IMR-90 (cell line): ENCODE results near the gene DMRT2. TPM values are rescaled to one million over a fixed set of nuclear protein-coding genes. Genes with fewer than 3 reads are reported as not detected.

Experiments
- ATAC-seq: fragments of 200-7000 bp; cut with Tn5 transposase; 2 replicates; pipeline ENCODE4 v1.9.1; 2020; ENCODE audit warnings: low read depth, mild to moderate bottlenecking, moderate library complexity
- BruUV-seq: library from RNA; stranded (reverse); fragments of 400-500 nt; replicated peaks from 2 replicates; lab custom pipeline; 2021; lab: Mats Ljungman, UMichigan
- CTCF ChIA-PET: fragments of 300-600 bp; formaldehyde crosslinking; extraction: SDS; loops from one replicate; lab custom pipeline; 2021; ENCODE audit warnings: antibody characterized with exemption; lab: Yijun Ruan, JAX
- POLR2A ChIA-PET: fragments of 300-600 bp; sonication (Branson Sonifier 250); formaldehyde crosslinking; loops from one replicate; lab custom pipeline; 2022; ENCODE audit warnings: antibody characterized with exemption; ENCODE audit not compliant: unreplicated experiment; lab: Charles Lee
- DNase-seq: peaks from one replicate; pipeline ENCODE4 v3.0.0; 2013
- H2AFZ ChIP-seq: replicated peaks from 2 replicates; pipeline ENCODE3; 2013; ENCODE audit warnings: low read length, mild to moderate bottlenecking; ENCODE audit not compliant: poor library complexity
- H2AK5ac ChIP-seq: 2 replicates; pipeline ENCODE4 v1.6.1; 2013; ENCODE audit warnings: low read depth, low read length, inconsistent platforms
- H2AK9ac ChIP-seq: replicated peaks from 2 replicates; pipeline ENCODE3; 2013; ENCODE audit warnings: mild to moderate bottlenecking, low read depth, low read length, moderate library complexity; ENCODE audit not compliant: poor library complexity
- H2BK120ac ChIP-seq: 2 replicates; pipeline ENCODE4 v1.6.1; 2013; ENCODE audit warnings: low read depth, low read length, inconsistent platforms
- H2BK15ac ChIP-seq: 3 replicates; pipeline ENCODE4 v1.6.1; 2013; ENCODE audit warnings: low read depth, low read length, inconsistent platforms
- H2BK20ac ChIP-seq: 2 replicates; pipeline ENCODE4 v1.6.1; 2013; ENCODE audit warnings: low read depth, mild to moderate bottlenecking, inconsistent platforms, low read length, moderate library complexity
- H2BK5ac ChIP-seq: 2 replicates; pipeline ENCODE4 v1.6.1; 2013; ENCODE audit warnings: mild to moderate bottlenecking, low read depth, low read length, inconsistent platforms; ENCODE audit not compliant: poor library complexity, severe bottlenecking
- H3K14ac ChIP-seq: replicated peaks from 2 replicates; pipeline ENCODE4 v1.6.1; 2013; ENCODE audit warnings: low read depth, low read length, inconsistent platforms
- H3K18ac ChIP-seq: 2 replicates; pipeline ENCODE4 v1.6.1; 2013; ENCODE audit warnings: low read depth, low read length, control low read depth
- H3K23ac ChIP-seq: 2 replicates; pipeline ENCODE4 v1.6.1; 2013; ENCODE audit warnings: low read depth, low read length, inconsistent platforms
- H3K27ac ChIP-seq: 2 replicates; pipeline ENCODE4 v1.5.1; 2013; ENCODE audit warnings: mild to moderate bottlenecking, control low read depth, low read length; ENCODE audit not compliant: insufficient read depth
- H3K27me3 ChIP-seq: 2 replicates; pipeline ENCODE4 v1.6.1; 2013; ENCODE audit warnings: low read length; ENCODE audit not compliant: control insufficient read depth, insufficient read depth
- H3K36me3 ChIP-seq: 2 replicates; pipeline ENCODE4 v1.6.1; 2013; ENCODE audit warnings: low read length, mixed read lengths; ENCODE audit not compliant: control insufficient read depth, insufficient read depth
- H3K4ac ChIP-seq: 2 replicates; pipeline ENCODE4 v1.6.1; 2013; ENCODE audit warnings: low read depth, low read length, inconsistent platforms
- H3K4me1 ChIP-seq: 2 replicates; pipeline ENCODE4 v1.6.1; 2013; ENCODE audit warnings: low read length, mixed read lengths; ENCODE audit not compliant: control insufficient read depth, insufficient read depth
- H3K4me2 ChIP-seq: 2 replicates; pipeline ENCODE4 v1.6.1; 2013; ENCODE audit warnings: low read depth, mild to moderate bottlenecking, control low read depth, low read length, moderate library complexity
- H3K4me3 ChIP-seq: 2 replicates; pipeline ENCODE4 v1.5.1; 2013; ENCODE audit warnings: low read depth, mild to moderate bottlenecking, control low read depth, low read length, moderate library complexity; ENCODE audit not compliant: insufficient read depth
- H3K56ac ChIP-seq: 2 replicates; pipeline ENCODE4 v1.6.1; 2013; ENCODE audit warnings: low read length, inconsistent platforms; ENCODE audit not compliant: insufficient read depth; ENCODE audit errors: extremely low read depth
- H3K79me1 ChIP-seq, 2 experiments: 2 replicates each; pipeline ENCODE4 v1.6.1; 2013; ENCODE audit warnings: low read length in 2 of 2, inconsistent platforms in 1 of 2, low read depth in 1 of 2
- H3K9ac ChIP-seq: 2 replicates; pipeline ENCODE4 v1.6.1; 2013; ENCODE audit warnings: low read depth, low read length, control low read depth
- H3K9me1 ChIP-seq: 2 replicates; pipeline ENCODE4 v1.6.1; 2013; ENCODE audit warnings: low read length, inconsistent platforms; ENCODE audit not compliant: insufficient read depth
- H3K9me3 ChIP-seq: 2 replicates; pipeline ENCODE4 v1.6.1; 2013; ENCODE audit warnings: low read length; ENCODE audit not compliant: control insufficient read depth, insufficient read depth
- H4K20me1 ChIP-seq: 2 replicates; pipeline ENCODE4 v1.6.1; 2013; ENCODE audit warnings: low read length, inconsistent platforms; ENCODE audit not compliant: insufficient read depth
- H4K5ac ChIP-seq: 2 replicates; pipeline ENCODE4 v1.6.1; 2013; ENCODE audit warnings: mild to moderate bottlenecking, low read depth, low read length, control low read depth
- H4K8ac ChIP-seq, 2 experiments: 2 replicates each; pipeline ENCODE4 v1.6.1; 2013; ENCODE audit warnings: low read depth in 2 of 2, low read length in 2 of 2, control low read depth in 1 of 2, inconsistent platforms in 1 of 2
- H4K91ac ChIP-seq: 2 replicates; pipeline ENCODE4 v1.6.1; 2013; ENCODE audit warnings: low read depth, low read length, inconsistent platforms; ENCODE audit not compliant: insufficient read depth
- RCOR1 ChIP-seq: IDR thresholded peaks from 2 replicates; pipeline ENCODE4 v1.6.1; 2012; ENCODE audit warnings: mild to moderate bottlenecking, low read length, improper control_type of control experiment; ENCODE audit not compliant: insufficient replicate concordance
- WGBS, 2 experiments: methylation state at CpG; one replicate each; pipeline versions ENCODE4 v1.1.5 to v1.1.7; 2013; ENCODE audit warnings: missing lambda C conversion rate in 2 of 2; ENCODE audit not compliant: insufficient read length in 1 of 2; ENCODE audit errors: extremely low coverage in 2 of 2; 5-methylcytosine and 5-hydroxymethylcytosine counted together
- dilution Hi-C: fragments of 300-500 bp; cut with HindIII; formaldehyde crosslinking; loops from one replicate; pipeline ENCODE4 v1.14.3; 2018; ENCODE audit warnings: low sequenced_read_pairs; ENCODE audit not compliant: unreplicated experiment
- in situ Hi-C: fragments of 300-500 bp; cut with MboI; formaldehyde crosslinking; loops from 3 replicates; pipeline ENCODE4 v1.14.3; 2019; ENCODE audit warnings: low sequenced_read_pairs, inconsistent platforms, mixed read lengths
- intact Hi-C: fragments of 100-400 bp; cut with micrococcal nuclease; formaldehyde crosslinking; loops from 2 replicates; pipeline ENCODE4 v1.10.0; 2022
- polyA plus RNA-seq, 3 experiments: library from polyadenylated mRNA; depleted of rRNA; stranded (reverse); fragments of >200 nt; gene quantifications; 2 replicates each; pipeline ENCODE4 v1.2.3, GENCODE V29; 2012; ENCODE audit warnings: low replicate concordance in 1 of 3
- total RNA-seq: library from RNA; depleted of rRNA; stranded (reverse); fragments of >200 nt; gene quantifications from 2 replicates; pipeline ENCODE4 v1.2.3, GENCODE V29; 2012

The DMRT2 gene
- total and polyA plus RNA-seq, 2 of the 4 experiments (the other 2 are of a cell fraction) = not detected

GRCh38 chr9:1048231-1048619, 1.9 kb upstream of the DMRT2 start:
- Histone ChIP-seq H3K9ac (no peak overlapping the region), H3K56ac (no peak overlapping the region), H2BK20ac (no peak overlapping the region), H3K14ac (no peak overlapping the region), H3K23ac (no peak overlapping the region), H2AK9ac (no peak overlapping the region), H3K18ac (no peak overlapping the region), H4K5ac (no peak overlapping the region), H2AK5ac (no peak overlapping the region), H2BK15ac (no peak overlapping the region), H3K4me2 (peak overlapping the region; percentile 51), H4K8ac (no peak overlapping the region), H2BK5ac (no peak overlapping the region), H3K27me3 (peaks cover 91% of the 10 kb centered on the region), H3K36me3 (no peaks in the 10 kb centered on the region), H3K9me3 (peaks cover 25% of the 10 kb centered on the region; the same call in 1 of the 2 replicates), H3K4me1 (no peaks in the 10 kb centered on the region), H2AFZ (no peak overlapping the region), H4K20me1 (no peaks in the 10 kb centered on the region), H3K9me1 (no peaks in the 10 kb centered on the region), H3K4me3 (peak overlapping the region; percentile 29), H4K91ac (no peak overlapping the region), H3K27ac (no peak overlapping the region), H2BK120ac (no peak overlapping the region), H3K79me1 (no peaks in the 10 kb centered on the region), H3K4ac (no peak overlapping the region)
- ATAC-seq (no peak; the same call in 1 of the 2 replicates), DNase-seq (no peak)
- intact Hi-C loops (no loop called here), in situ Hi-C loops (no loop called here), dilution Hi-C loops (no loop called here)
- WGBS, 2 experiments = 0% methylated on average over 2 of the region's 8 CpGs; no CpG with 5 or more reads in 1 of the 2 experiments
- BruUV-seq = no TSS peak
- ChIA-PET CTCF (no interaction called here), POLR2A (no interaction called here)
- no peak for TF ChIP-seq RCOR1
